ENCODE measurements around the gene CACNA1C.

DNA sequence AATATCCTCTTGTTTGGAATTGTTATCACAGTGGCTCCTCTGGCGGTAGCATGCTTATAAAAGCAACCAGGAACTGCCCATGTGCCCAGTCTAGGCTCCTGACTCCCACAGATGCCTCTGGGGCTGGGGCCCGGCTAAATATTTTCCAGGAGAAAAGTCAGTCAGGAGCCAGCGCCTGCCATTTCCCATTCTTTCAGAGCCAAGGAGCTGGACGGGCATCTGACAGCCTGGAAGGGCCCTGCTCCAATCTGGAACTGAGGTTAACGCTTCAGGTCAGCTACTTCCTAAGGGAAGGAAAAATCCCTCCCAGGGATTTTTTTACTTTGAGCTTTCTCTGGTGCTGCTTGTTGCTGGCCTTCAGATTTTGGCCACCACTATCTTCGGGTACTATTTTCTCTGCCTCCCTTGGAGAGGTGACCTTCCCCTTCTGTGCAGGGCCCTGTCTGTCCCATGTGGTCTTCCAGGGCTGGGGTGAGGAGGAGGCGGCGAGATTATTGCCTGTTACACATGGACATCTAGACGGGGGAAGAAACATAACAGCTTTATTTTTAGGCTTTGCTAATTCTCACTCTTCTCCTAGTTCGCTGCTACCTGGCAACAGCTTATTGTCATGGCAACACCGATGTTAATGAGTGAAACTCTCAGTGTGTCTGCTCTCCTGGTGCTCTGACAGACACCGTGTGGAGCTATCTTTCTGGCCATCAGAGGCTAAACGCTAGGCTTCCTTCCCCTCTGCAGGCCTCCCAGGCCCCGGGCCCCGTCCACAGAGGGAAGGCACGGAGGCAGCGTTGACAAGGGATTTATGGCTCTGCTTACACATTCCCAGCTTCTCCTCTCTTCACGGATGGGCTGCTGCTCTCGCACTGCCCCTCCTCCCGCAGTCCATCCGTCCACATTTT, 160.4 kb downstream of the CACNA1C start:
- TF ChIP-seq, protein P1, sequence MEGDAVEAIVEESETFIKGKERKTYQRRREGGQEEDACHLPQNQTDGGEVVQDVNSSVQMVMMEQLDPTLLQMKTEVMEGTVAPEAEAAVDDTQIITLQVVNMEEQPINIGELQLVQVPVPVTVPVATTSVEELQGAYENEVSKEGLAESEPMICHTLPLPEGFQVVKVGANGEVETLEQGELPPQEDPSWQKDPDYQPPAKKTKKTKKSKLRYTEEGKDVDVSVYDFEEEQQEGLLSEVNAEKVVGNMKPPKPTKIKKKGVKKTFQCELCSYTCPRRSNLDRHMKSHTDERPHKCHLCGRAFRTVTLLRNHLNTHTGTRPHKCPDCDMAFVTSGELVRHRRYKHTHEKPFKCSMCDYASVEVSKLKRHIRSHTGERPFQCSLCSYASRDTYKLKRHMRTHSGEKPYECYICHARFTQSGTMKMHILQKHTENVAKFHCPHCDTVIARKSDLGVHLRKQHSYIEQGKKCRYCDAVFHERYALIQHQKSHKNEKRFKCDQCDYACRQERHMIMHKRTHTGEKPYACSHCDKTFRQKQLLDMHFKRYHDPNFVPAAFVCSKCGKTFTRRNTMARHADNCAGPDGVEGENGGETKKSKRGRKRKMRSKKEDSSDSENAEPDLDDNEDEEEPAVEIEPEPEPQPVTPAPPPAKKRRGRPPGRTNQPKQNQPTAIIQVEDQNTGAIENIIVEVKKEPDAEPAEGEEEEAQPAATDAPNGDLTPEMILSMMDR (IDR thresholded peaks at IDR 0.05): no peak
- TF ChIP-seq POLR2A (IDR thresholded peaks at IDR 0.05): no peak
